GM21737 (cell line): ENCODE measurements around the gene MMP20.

Experiments
- ATAC-seq: cut with Tn5 transposase; IDR thresholded peaks from one replicate; pipeline ENCODE4 v1.9.1; 2021; ENCODE audit warnings: mild to moderate bottlenecking, moderate library complexity; ENCODE audit not compliant: unreplicated experiment

MMP20 gene

GRCh38 chr11:102623998-102624397 lies 1.1 kb downstream of the MMP20 start:
- no peak for ATAC-seq

GRCh38 chr11:102623128-102623527 lies 2.0 kb downstream of the MMP20 start:
- ATAC-seq, result no peak

GRCh38 chr11:102622258-102622657 lies 2.9 kb downstream of the MMP20 start:
- no peak for ATAC-seq

- no peak for ATAC-seq
Observed at GRCh38 chr11:102620818-102621561, 4.1 kb downstream of the MMP20 start.

GRCh38 chr11:102620179-102620578 lies 5.0 kb downstream of the MMP20 start:
- ATAC-seq, result no peak

- ATAC-seq, result no peak
Observed at GRCh38 chr11:102617466-102618008, 7.6 kb downstream of the MMP20 start.

GRCh38 chr11:102615894-102616432 lies 9.2 kb downstream of the MMP20 start:
- no peak for ATAC-seq

- ATAC-seq, result no peak
Observed at GRCh38 chr11:102615077-102615893, 9.8 kb downstream of the MMP20 start.

GRCh38 chr11:102614485-102614884 lies 10.6 kb downstream of the MMP20 start:
- ATAC-seq, result no peak

- ATAC-seq, result no peak
Observed at GRCh38 chr11:102614031-102614430, 11.1 kb downstream of the MMP20 start.

- no peak for ATAC-seq
Observed at GRCh38 chr11:102613450-102613849, 11.7 kb downstream of the MMP20 start.

GRCh38 chr11:102611291-102611690 lies 13.8 kb downstream of the MMP20 start:
- ATAC-seq, result no peak

- ATAC-seq, result no peak
Observed at GRCh38 chr11:102610200-102610599, 14.9 kb downstream of the MMP20 start.

GRCh38 chr11:102608699-102609098 lies 16.4 kb downstream of the MMP20 start:
- no peak for ATAC-seq

GRCh38 chr11:102604875-102605274 lies 20.3 kb downstream of the MMP20 start:
- no peak for ATAC-seq

GRCh38 chr11:102604011-102604410 lies 21.1 kb downstream of the MMP20 start:
- no peak for ATAC-seq

- ATAC-seq, result no peak
Observed at GRCh38 chr11:102603576-102603975, 21.6 kb downstream of the MMP20 start.

GRCh38 chr11:102603091-102603490 lies 22.0 kb downstream of the MMP20 start:
- ATAC-seq, result no peak

- no peak for ATAC-seq
Observed at GRCh38 chr11:102600666-102601065, 24.5 kb downstream of the MMP20 start.

GRCh38 chr11:102599642-102600261 lies 25.4 kb downstream of the MMP20 start:
- ATAC-seq, result peak; percentile 93

- ATAC-seq, result no peak
Observed at GRCh38 chr11:102598272-102598671, 26.9 kb downstream of the MMP20 start.
